GM12892 (cell line): ENCODE results near the gene FAM193A.

ENCODE experiments used
- POLR2A ChIP-seq: IDR thresholded peaks from 2 replicates; pipeline ENCODE4 v1.6.1; 2011; ENCODE audit warnings: low read depth, low read length, control low read depth
- POLR2AphosphoS5 ChIP-seq: IDR thresholded peaks from 2 replicates; pipeline ENCODE4 v1.6.1; 2011; ENCODE audit warnings: low read depth, low read length, control low read depth
- TAF1 ChIP-seq: IDR thresholded peaks from 2 replicates; pipeline ENCODE4 v1.6.1; 2011; ENCODE audit warnings: low read depth, mild to moderate bottlenecking, control low read depth, low read length, borderline replicate concordance

DNA sequence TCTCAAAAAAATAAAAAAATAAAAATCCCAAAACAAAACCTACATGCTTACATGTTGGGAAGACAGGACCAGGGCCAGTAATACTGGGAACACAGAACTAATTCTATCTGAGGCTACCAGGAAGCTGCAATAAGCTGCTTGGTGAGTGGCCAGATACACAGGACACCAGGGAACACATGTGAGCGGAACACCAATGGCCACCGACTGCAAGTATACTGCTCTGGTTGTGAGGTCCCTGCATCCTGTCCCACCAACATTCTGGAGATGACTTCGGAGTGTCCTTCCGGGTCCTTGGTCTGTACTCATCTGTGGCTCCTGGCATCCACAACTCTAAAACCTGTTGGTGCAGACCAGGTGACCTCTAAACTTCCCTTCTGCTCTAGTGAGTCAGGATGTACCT is 217.0 kb downstream of the FAM193A start:
- TF ChIP-seq POLR2A (no peak), POLR2AphosphoS5 (no peak), TAF1 (no peak)
